ENCODE measurements around the gene TEX26.

The TEX26 gene

DNA sequence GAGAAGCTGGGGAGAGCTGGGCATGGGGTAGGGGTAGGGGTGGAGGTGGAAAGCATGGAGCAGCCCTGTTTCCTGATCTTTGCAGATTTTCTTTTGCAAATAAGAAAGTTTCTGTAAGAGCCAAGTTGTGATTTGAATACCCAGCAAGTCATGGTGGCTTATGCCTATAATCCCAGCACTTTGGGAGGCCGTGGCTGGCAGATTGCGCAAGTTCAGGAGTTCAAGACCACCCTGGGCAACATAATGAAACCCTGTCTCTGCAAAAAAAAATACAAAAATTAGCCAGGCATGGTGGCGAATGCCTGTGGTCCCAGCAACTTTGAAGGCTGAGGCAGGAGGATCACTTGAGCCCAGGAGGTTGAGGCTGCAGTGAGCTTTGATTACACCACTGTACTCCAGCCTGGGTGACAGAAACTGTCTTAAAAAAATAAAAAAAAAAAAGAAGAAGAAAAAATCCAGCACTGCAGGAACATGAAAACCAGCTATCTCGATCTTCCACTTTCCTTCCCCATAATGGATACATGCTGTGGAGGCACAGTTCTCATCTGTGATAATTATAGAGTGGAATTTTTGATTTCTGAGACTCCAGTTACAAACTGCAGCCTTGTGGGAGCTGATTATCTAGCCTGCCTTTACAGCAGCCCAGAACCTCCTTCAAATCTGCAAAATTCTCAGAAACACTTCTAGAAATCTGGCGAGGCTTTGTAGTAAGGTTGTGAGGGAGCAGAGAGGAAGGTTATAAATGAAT is 12.1 kb upstream of the TEX26 start:
- DNase-seq: no peak

DNA sequence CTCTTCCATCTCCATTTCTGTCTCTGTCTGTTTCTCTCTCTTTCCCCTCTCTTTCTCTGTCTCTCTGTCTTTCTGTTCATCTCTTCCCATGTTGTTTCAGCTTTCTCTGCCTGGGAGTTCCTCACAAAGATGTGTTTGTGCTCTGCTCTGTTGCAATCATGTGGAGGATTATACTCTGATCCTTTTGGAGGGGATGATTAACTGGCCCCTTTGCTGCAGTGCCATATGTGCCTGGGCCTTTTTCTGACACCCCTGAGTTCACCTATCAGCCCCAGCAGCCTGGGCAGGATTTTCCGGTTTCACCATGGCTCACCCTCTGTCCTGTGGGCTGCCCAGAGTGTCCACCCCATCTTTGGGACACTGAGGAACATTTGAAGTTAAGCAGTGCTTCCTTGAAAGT is 9.0 kb upstream of the TEX26 start:
- DNase-seq: no peak

DNA sequence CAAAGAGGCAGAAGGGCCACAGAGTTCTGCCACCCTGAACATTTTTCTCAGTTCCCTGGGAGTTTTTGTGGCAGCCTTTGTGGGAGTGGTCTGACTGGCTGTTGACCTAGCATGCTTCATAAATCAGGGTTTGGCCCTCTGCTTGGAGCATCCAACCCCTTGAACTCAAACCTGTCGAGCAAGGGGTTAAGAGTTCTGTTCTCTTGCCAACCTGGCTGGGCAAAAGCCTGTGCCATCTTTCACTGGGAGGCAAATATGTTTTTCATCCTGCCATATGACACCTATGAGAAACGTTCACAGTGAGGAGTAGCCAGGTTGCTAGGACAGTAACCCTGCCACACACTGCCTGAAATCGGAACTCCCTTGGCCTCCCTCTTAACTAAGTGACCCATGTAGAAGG is 7.7 kb upstream of the TEX26 start:
- no peak for DNase-seq

DNA sequence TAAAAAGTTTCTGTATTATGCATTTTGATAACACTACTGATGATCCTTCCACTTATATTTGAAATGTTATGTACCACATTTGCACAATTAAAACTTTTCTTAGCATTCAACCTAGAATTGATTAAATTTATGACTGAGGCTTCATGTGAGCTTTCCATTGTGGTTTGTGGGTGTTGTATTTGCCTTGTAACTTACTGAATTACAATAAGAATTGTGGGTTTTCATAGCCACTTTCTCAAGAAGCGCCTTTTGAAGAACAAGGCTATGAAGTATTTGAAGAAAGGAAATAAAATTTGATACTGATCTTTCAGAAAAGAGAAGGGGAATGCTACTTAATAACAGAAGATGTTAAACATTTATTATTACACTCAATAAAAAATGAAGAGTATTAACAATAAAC is 7.0 kb upstream of the TEX26 start:
- DNase-seq: no peak

DNA sequence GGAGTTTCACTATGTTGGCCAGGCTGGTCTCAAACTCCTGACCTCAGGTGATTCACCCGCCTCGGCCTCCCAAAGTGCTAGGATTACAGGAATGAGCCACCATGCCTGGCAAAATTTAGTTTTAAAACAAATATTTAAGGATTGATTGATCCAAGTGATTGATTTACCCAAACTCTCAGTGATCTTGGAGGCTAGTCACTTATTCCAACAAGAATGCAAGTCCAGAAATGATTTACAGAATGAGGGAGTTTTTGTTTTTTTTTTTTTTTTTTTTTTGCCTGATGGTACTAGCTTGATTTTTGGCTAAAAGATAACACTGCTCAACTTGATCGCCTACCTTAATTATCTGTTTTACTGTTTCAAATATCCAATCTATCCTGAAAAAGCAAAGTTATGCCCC is 5.7 kb upstream of the TEX26 start:
- no peak for DNase-seq

GRCh38 chr13:30927188-30927587 is 5.3 kb upstream of the TEX26 start:
- peak; percentile 52 for DNase-seq

DNA sequence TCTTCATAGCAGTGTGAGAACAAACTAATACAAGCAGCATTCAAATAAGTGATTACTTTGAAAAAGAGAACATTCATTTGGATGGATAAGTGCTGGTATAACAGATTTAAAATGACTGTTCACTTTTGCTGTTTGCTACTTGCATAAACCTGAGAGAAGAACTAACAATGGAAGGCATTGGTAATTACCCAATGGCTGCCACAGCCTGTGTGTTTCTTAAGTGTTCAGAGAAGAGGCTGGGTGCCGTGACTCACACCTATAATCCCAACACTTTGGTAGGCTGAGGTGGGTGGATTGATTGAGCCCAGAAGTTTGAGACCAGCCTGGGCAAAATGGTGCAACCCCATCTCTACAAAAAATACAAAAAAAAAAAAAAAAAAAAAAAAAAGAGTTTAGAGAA is 4.9 kb upstream of the TEX26 start:
- no peak for DNase-seq

GRCh38 chr13:30928978-30929377 is 3.5 kb upstream of the TEX26 start:
- DNase-seq: no peak

GRCh38 chr13:30933354-30933670 is 856 bp downstream of the TEX26 start:
- DNase-seq: no peak

DNA sequence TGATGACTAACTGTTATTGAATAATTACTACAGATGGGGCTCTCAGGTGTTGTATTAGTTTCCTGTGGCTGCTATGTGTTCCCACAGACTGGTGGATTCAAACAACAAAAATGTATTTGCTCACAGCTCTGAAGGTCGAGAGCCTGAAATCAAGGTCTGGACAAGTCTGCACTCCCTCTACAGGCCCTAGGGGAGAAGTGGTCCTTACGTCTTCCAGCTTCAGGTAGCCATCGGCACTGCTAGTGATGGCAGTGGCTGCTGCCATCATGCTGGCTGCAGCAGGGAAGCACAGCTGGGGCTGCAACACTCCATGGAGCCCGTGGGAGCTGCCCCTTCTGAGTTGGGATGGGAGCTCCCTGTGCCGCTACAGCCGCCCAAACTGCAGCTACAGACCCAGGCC is 1.9 kb downstream of the TEX26 start:
- DNase-seq: no peak

DNA sequence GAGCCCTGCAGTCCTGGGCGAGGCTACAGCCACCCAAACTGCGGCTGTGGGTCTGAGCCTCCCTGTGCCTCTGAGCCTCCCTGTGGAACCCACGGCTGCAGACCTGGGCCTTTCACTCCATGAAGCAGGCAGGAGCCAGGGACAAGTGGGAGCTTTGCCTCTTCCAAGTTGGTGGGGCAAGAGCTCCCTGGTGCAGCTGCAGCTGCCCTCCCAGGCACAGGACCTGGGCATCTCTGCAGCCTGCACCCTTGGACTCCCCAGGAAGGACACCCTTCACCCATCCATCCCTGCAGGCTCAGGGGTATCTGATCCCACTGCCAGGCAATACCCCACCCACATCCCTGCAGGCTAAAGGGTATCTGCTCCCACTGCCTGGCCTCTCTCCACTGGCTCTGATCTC is 2.3 kb downstream of the TEX26 start:
- no peak for DNase-seq

DNA sequence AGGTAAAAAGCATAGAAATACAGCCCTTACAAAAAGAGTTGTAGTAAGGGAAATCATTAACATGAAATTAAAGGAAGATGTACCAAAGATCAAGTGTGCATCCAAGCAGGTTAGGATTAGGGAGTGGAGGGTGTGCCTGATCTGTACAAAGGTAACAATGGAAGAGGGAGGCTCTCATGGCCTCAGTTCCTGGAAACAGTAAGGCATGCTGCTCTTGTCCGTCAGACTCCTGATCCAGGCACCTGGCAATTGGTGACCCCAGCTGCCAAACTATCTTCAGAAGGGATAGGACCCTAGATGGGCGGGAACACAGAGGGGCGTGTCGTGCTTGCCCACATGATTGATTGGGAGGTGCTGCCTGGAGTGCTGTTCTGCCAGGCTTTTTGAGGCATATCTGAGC is 4.5 kb downstream of the TEX26 start:
- DNase-seq: no peak

DNA sequence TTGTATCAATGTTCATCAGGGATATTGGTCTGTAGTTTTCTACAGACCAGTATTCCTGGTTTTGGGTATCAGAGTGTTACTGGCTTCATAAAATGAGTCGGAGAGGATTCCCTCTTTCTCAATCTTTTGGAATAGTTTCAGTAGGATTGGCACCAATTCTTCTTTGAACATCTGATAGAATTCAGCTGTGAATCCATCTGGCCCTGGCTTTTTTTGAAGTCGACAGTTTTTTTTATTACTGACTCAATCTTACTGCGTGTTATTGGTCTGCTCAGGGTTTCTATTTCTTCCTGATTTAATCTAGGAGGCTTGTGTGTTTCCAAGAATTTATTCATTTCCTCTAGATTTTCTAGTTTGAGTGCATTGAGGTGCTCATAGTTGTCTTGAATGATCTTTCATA is 11.4 kb downstream of the TEX26 start:
- no peak for DNase-seq

DNA sequence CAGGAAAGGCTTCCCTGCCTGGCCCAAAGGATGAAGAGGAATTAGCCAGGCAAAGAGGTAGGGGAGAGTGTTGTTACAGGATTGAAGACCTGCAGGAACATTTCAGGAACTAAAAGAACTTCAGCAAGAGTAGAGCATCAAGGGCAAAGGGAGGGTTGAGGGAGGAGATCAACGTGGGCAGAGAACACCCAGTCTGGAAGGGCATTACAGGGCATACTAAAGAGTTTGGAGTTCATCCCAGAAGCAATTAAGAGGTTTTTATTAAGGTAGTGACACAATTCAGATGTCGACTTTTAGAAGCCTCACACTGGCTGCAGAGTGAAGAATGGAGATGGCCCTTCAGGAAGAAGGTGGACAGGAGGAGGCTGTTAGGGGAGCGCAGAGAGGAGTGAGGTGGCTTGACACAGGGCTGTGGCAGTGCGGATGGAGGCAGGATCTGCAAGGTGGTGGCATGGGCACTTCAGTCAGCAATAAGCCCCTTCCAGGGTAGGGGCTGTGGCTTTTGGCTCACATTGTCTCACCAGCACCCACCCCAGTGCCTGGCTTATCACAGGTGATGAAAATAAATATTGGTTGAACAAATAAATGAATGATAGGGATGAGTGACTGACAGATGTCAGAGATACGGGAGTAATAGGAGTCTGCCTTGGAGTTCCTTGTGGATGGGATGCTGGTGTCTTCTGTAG is 24.9 kb downstream of the TEX26 start:
- DNase-seq: no peak

GRCh38 chr13:30959678-30960077 is 27.2 kb downstream of the TEX26 start:
- no peak for DNase-seq

DNA sequence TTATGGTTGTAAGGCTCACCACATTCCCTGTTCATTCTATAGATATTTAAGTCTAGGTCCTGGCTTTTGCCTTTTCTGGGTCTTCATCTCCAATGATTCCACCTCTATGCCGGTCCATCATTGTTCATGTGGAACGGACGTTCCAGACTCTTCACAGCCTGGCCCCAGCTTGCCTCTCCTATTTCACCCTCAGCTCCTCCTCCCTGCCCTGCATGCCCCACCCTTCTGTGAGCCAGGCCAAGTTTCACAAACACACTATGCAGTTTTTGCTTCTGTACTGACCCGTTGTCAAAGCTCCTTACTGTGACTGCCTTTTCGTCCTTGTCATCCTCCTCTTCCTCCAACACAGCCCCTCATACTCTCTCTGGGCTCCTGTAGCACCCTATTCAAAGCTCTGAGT is 31.3 kb downstream of the TEX26 start:
- DNase-seq: no peak

GRCh38 chr13:30965380-30965779 is 32.9 kb downstream of the TEX26 start:
- DNase-seq: no peak

GRCh38 chr13:30966101-30966500 is 33.6 kb downstream of the TEX26 start:
- no peak for DNase-seq

DNA sequence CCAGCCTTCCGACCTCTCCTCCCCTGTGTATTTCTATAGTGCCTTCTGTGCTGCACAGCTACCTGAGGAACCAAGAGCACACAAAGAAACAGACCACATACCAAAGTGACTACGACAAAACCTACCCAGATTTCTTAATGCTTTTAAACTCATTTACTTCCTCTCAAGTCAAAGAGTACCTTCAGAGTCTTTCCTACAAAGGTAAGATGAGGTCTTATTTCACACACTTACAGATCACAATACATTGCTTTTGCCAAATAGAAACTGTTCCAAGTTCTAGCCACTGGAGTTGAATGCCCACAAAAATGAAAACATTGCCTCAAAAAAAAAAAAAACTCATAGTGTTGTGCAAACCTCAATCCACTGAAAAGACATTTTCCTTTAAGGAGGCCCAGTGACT is 36.4 kb downstream of the TEX26 start:
- no peak for DNase-seq

DNA sequence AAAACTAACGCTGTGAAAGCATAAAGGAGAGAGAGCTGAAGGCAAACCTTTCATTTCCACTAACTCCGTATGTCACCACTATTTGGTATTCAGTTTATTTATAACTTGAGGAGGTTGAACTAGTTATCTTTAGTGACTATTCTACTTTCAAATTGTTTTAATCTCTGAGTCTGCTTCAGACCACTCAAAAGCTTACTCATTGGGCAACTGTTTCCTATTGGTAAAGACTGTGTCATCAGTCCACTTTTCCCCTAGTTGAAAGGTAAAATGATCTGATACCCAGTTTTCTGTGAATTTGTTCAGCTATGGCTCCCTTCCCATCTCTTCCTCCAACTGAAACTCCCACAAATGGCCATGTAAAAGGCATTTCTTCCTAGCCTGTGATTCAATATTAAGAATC is 39.1 kb downstream of the TEX26 start:
- no peak for DNase-seq

DNA sequence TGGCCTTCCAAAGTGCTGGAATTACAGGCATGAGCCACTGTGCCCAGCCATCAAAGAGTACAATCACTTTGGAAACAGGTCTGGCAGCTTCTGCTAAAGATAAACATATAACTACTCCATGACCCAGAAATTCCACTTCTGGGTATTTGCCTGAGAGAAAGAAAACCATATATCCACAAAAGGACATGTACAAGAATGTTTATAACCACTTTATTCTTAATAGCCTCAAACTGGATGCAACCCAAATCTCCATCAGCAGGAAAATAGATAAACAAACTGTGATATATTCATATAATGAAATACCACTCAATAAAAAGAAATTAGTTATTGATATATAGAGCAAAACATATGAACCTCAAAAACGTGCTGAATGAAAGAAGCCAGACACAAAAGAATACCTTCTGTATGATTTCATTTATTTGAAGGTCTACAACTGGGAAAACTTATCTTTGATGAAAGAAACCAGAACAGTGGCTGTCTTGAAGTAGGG is 40.5 kb downstream of the TEX26 start:
- DNase-seq: no peak

GRCh38 chr13:30974350-30974749 is 41.9 kb downstream of the TEX26 start:
- DNase-seq: no peak

GRCh38 chr13:30976025-30976424 is 43.6 kb downstream of the TEX26 start:
- no peak for DNase-seq

DNA sequence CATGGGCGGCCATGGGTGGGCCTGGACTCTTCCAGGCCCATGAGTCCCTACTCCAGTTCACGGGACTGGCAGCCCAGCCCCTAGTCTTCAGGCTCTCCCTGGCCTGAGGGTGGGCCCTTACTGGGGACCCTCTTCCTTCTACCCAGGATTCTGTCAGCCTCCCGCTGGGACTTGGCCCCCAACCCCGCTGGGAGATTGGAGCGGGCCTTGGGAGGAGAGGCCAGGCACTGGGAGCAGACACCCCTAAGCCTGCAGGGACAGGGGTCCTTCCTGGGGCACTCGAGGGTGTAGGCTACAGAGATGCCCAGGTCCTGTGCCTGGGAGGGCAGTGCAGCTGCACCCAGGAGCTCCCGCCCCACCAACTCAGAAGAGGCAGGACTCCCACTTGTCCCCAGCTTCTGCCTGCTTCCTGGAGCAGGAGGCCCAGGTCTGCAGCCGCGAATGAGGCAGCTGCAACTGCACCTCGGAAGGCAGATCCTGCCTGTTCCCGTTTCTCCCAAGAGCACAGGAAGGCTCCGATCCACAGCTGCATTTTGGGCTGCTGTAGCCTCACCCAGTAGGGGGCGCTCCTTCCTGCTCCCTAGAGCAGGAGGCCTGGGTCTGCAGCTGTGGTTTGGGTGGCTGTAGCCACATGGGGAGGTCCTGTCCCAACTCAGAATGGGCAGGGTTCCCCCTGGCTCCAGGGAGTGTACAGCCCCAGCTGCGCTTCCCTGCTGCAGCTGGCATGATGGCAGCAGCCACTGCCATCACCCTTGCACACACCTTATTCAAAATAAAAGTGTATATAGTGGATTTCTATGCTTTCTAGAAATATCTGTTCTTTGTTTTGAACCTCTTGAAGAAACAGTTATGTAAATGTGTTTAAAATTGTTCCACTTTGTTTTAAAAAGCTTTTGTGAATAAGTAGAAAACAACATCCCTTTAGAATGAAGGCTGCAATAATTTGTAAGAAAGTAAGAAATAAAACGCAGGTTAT is 46.8 kb downstream of the TEX26 start:
- DNase-seq: no peak

All from kidney glomerular epithelial cell (primary cell).